HepG2 (cell line): ENCODE measurements around the gene SLC25A22. TPM values are rescaled to one million over a fixed set of nuclear protein-coding genes. Genes with fewer than 3 reads are reported as not detected.
A peak's percentile ranks its signal among the peaks of the same experiment; 100 is the strongest.

Experiments used
- CSRNP2 ChIP-seq: sonication (generic); formaldehyde crosslinking; conservative IDR thresholded peaks from 2 replicates; pipeline ENCODE4 v1.8.0; 2022; ENCODE audit warnings: low read depth, missing genetic modification reagents
- DMTF1 ChIP-seq: sonication (generic); formaldehyde crosslinking; IDR thresholded peaks from 2 replicates; pipeline ENCODE4 v1.4.0; 2020; ENCODE audit warnings: mild to moderate bottlenecking, missing genetic modification reagents
- ETV5 ChIP-seq: IDR thresholded peaks from 2 replicates; pipeline ENCODE4 v1.6.1; 2018; ENCODE audit warnings: missing biosample characterization, missing genetic modification reagents, inconsistent platforms, borderline replicate concordance
- MAFG ChIP-seq: sonication (generic); formaldehyde crosslinking; IDR thresholded peaks from 2 replicates; pipeline ENCODE4 v1.5.1; 2020; ENCODE audit warnings: mild to moderate bottlenecking, missing genetic modification reagents
- MLXIP ChIP-seq: sonication (generic); formaldehyde crosslinking; IDR thresholded peaks from 2 replicates; pipeline ENCODE4 v1.9.0; 2021; ENCODE audit warnings: missing genetic modification reagents, borderline replicate concordance
- MTF1 ChIP-seq: sonication (generic); formaldehyde crosslinking; IDR thresholded peaks from 2 replicates; pipeline ENCODE4 v1.5.0; 2020; ENCODE audit warnings: missing genetic modification reagents
- MTF2 ChIP-seq: sonication (generic); formaldehyde crosslinking; IDR thresholded peaks from 2 replicates; pipeline ENCODE4 v1.5.0; 2020; ENCODE audit warnings: missing genetic modification reagents, borderline replicate concordance
- PCBP1 ChIP-seq: fragments of 200-400 bp; formaldehyde crosslinking; IDR thresholded peaks from 2 replicates; pipeline ENCODE4 v1.6.1; 2017; ENCODE audit warnings: mild to moderate bottlenecking, low read depth, low read length, borderline replicate concordance
- SP1 ChIP-seq, 2 experiments: fragments of 450-650 bp in 1 of 2; sonication (generic) in 1 of 2; formaldehyde crosslinking in 1 of 2; IDR thresholded peaks; 2 replicates each; pipeline versions ENCODE4 v1.4.0 to v1.6.1; 2016 to 2020; ENCODE audit warnings: missing genetic modification reagents in 1 of 2
- U2AF1 ChIP-seq: fragments of 200-400 bp; formaldehyde crosslinking; optimal IDR thresholded peaks from 2 replicates; pipeline ENCODE3; 2017; ENCODE audit warnings: mild to moderate bottlenecking, low read depth, low read length
- ZMYM3 ChIP-seq: sonication (generic); formaldehyde crosslinking; IDR thresholded peaks from 2 replicates; pipeline ENCODE4 v1.5.1; 2020; ENCODE audit warnings: mild to moderate bottlenecking, missing genetic modification reagents
- ZNF142 ChIP-seq: sonication (generic); formaldehyde crosslinking; IDR thresholded peaks from 2 replicates; pipeline ENCODE4 v1.4.0; 2020; ENCODE audit warnings: missing genetic modification reagents
- ZNF562 ChIP-seq: sonication (generic); formaldehyde crosslinking; IDR thresholded peaks from 2 replicates; pipeline ENCODE4 v1.8.0; 2022; ENCODE audit warnings: missing genetic modification reagents, borderline replicate concordance
- ZNF572 ChIP-seq: sonication (generic); formaldehyde crosslinking; IDR thresholded peaks from 2 replicates; pipeline ENCODE4 v1.5.1; 2020; ENCODE audit warnings: mild to moderate bottlenecking, missing genetic modification reagents
- ZNF816 ChIP-seq: sonication (generic); formaldehyde crosslinking; IDR thresholded peaks from 2 replicates; pipeline ENCODE4 v1.8.0; 2022; ENCODE audit warnings: missing genetic modification reagents, mild to moderate bottlenecking, borderline replicate concordance
- polyA plus RNA-seq, 8 experiments: library from polyadenylated mRNA; depleted of rRNA in 3 of 8; stranded (reverse) in 7 of 8; unstranded in 1 of 8; fragments of >200 nt; fragmentation: Illumina TruSeq in 4 of 8; extraction: Trizol in 4 of 8; gene quantifications; 2 replicates each; pipeline versions ENCODE4 v1.2.1 to v1.2.3, GENCODE V29; 2011 to 2016; ENCODE audit warnings: low read depth in 4 of 8, missing spikeins in 1 of 8, mixed read lengths in 1 of 8; ENCODE audit not compliant: insufficient read depth in 1 of 8
- total RNA-seq, 5 experiments: library from RNA; depleted of rRNA; stranded (reverse); fragments of >200 nt; fragmentation: Illumina TruSeq; extraction: Trizol; gene quantifications; 2 replicates each; pipeline ENCODE4 v1.2.3, GENCODE V29; 2016; ENCODE audit warnings: low read depth in 1 of 5

SLC25A22 gene
- total and polyA plus RNA-seq, 2 of the 13 experiments (the other 11 are each of a cell fraction or from before 2014, with no cell fraction given): 12.4 to 19.2 TPM

GRCh38 chr11:830295-831117 is 32.4 kb upstream of the SLC25A22 start (continued):
- TF ChIP-seq CSRNP2: no peak
- TF ChIP-seq U2AF1: no peak
- no peak for TF ChIP-seq ETV5 (CRISPR knock-in tag)
- TF ChIP-seq ZNF562 (CRISPR knock-in tag): no peak
- no peak for TF ChIP-seq PCBP1
- no peak for TF ChIP-seq MAFG (CRISPR knock-in tag)
- TF ChIP-seq MTF2 (CRISPR knock-in tag): peak; percentile 60; the same call in 1 of the 2 replicates
- TF ChIP-seq DMTF1 (CRISPR knock-in tag): no peak
- no peak for TF ChIP-seq MLXIP (CRISPR knock-in tag)
- 0 out of 2 replicates have a peak, but pooled peaks have one; percentile 33 for TF ChIP-seq MTF1 (CRISPR knock-in tag)
- no peak for TF ChIP-seq SP1 (IDR thresholded peaks at IDR 0.05)
- peak; percentile 44 for TF ChIP-seq SP1 (CRISPR knock-in tag; IDR thresholded peaks at IDR 0.05)
- no peak for TF ChIP-seq ZMYM3 (CRISPR knock-in tag)
- TF ChIP-seq ZNF816: no peak
- TF ChIP-seq ZNF142 (CRISPR knock-in tag): no peak; the same call in 1 of the 2 replicates
- TF ChIP-seq ZNF572: 0 out of 2 replicates have a peak, but pooled peaks have one; percentile 56
